Neural cell (in vitro differentiated cells): ENCODE data around the gene NCKAP5. TPM values are rescaled to one million over a fixed set of nuclear protein-coding genes. Genes with fewer than 3 reads are reported as not detected.

ENCODE experiments used
- H2AFZ ChIP-seq: fragments of 200-600, 300-800 bp; sonication (generic), shearing (Covaris generic); 2 replicates; pipeline ENCODE4 v1.6.0; 2014; ENCODE audit warnings: low read depth, mild to moderate bottlenecking, antibody characterized with exemption, low read length, moderate library complexity
- H3F3A ChIP-seq: fragments of 200-600 bp; shearing (Covaris generic); 2 replicates; pipeline ENCODE4 v1.6.1; 2016; ENCODE audit warnings: mild to moderate bottlenecking, moderate library complexity, mixed read lengths, antibody characterized with exemption, low read length; ENCODE audit not compliant: insufficient read depth, poor library complexity, severe bottlenecking
- H3K27ac ChIP-seq: fragments of 200-600, 300-800 bp; sonication (generic), shearing (Covaris generic); 2 replicates; pipeline ENCODE4 v1.5.1; 2014; ENCODE audit warnings: mild to moderate bottlenecking, low read length, moderate library complexity
- H3K27me3 ChIP-seq: fragments of 300-800, 200-600 bp; sonication (generic), shearing (Covaris generic); 2 replicates; pipeline ENCODE4 v1.6.0; 2014; ENCODE audit warnings: mild to moderate bottlenecking, low read depth, low read length, moderate library complexity; ENCODE audit not compliant: insufficient read depth
- H3K36me3 ChIP-seq: fragments of 300-800, 200-600 bp; sonication (generic), shearing (Covaris generic); 2 replicates; pipeline ENCODE4 v1.5.1; 2014; ENCODE audit warnings: mild to moderate bottlenecking, antibody characterized with exemption, low read length, moderate library complexity; ENCODE audit not compliant: insufficient read depth
- H3K4me2 ChIP-seq: fragments of 300-800, 200-600 bp; sonication (generic), shearing (Covaris generic); 2 replicates; pipeline ENCODE4 v1.6.0; 2014; ENCODE audit warnings: mild to moderate bottlenecking, low read length
- H3K4me3 ChIP-seq: fragments of 300-800, 200-600 bp; sonication (generic), shearing (Covaris generic); 2 replicates; pipeline ENCODE4 v1.5.1; 2014; ENCODE audit warnings: mild to moderate bottlenecking, low read length, moderate library complexity
- H3K79me2 ChIP-seq: fragments of 200-600 bp; shearing (Covaris generic); replicated peaks from 2 replicates; pipeline ENCODE4 v1.6.0; 2014; ENCODE audit warnings: mild to moderate bottlenecking, low read length, moderate library complexity; ENCODE audit not compliant: insufficient read depth
- H3K9ac ChIP-seq: fragments of 300-800, 200-600 bp; sonication (generic), shearing (Covaris generic); 2 replicates; pipeline ENCODE4 v1.6.1; 2016; ENCODE audit warnings: mild to moderate bottlenecking, low read length, mixed read lengths
- H3K9me2 ChIP-seq: fragments of 200-600 bp; shearing (Covaris generic); 2 replicates; pipeline ENCODE4 v1.6.1; 2016; ENCODE audit warnings: mild to moderate bottlenecking, low read length, mixed read lengths; ENCODE audit not compliant: insufficient read depth
- H3K9me3 ChIP-seq: fragments of 200-600, 300-800 bp; sonication (generic), shearing (Covaris generic); 2 replicates; pipeline ENCODE4 v1.6.1; 2016; ENCODE audit warnings: mild to moderate bottlenecking, mixed run types, low read length, moderate library complexity, mixed read lengths
- H4K20me1 ChIP-seq: fragments of 200-600 bp; shearing (Covaris generic); 2 replicates; pipeline ENCODE4 v1.6.1; 2016; ENCODE audit warnings: mild to moderate bottlenecking, mixed run types; ENCODE audit not compliant: insufficient read depth
- EP300 ChIP-seq: fragments of 450-650 bp; conservative IDR thresholded peaks from 2 replicates; pipeline ENCODE4 v1.6.1; 2014; ENCODE audit warnings: antibody characterized with exemption, mild to moderate bottlenecking, moderate library complexity; ENCODE audit not compliant: poor library complexity, severe bottlenecking
- EZH2 ChIP-seq: fragments of 200-600, 300-800 bp; shearing (Covaris generic), sonication (generic); IDR thresholded peaks from 2 replicates; pipeline ENCODE4 v1.6.1; 2014; ENCODE audit warnings: antibody characterized with exemption, low read length, borderline replicate concordance, mild to moderate bottlenecking; ENCODE audit not compliant: insufficient read depth, poor library complexity, severe bottlenecking
- MXI1 ChIP-seq: fragments of 450-650 bp; conservative IDR thresholded peaks from 2 replicates; pipeline ENCODE4 v1.6.1; 2014; ENCODE audit warnings: antibody characterized with exemption, mild to moderate bottlenecking; ENCODE audit not compliant: poor library complexity, severe bottlenecking
- POLR2AphosphoS5 ChIP-seq: IDR thresholded peaks from 2 replicates; pipeline ENCODE4 v1.6.1; 2012
- RAD21 ChIP-seq: fragments of 450-650 bp; conservative IDR thresholded peaks from 2 replicates; pipeline ENCODE4 v1.6.1; 2014; ENCODE audit warnings: antibody characterized with exemption, mild to moderate bottlenecking, moderate library complexity
- SMC3 ChIP-seq: fragments of 450-650 bp; conservative IDR thresholded peaks from 2 replicates; pipeline ENCODE4 v1.6.1; 2014; ENCODE audit warnings: antibody characterized with exemption, mild to moderate bottlenecking, moderate library complexity; ENCODE audit not compliant: poor library complexity
- TAF1 ChIP-seq: IDR thresholded peaks from 2 replicates; pipeline ENCODE4 v1.6.1; 2012; ENCODE audit warnings: low read depth
- polyA plus RNA-seq: library from polyadenylated mRNA; depleted of rRNA; stranded (reverse); fragments of >200 nt; gene quantifications from 2 replicates; pipeline ENCODE4 v1.2.3, GENCODE V29; 2014
- TF ChIP-seq, protein P1 (sequence below): fragments of 450-650 bp; IDR thresholded peaks from 2 replicates; pipeline ENCODE4 v1.5.1; 2014; ENCODE audit warnings: antibody characterized with exemption, mild to moderate bottlenecking, moderate library complexity; ENCODE audit not compliant: poor library complexity, severe bottlenecking
- TF ChIP-seq, protein P2 (sequence below): IDR thresholded peaks from 2 replicates; pipeline ENCODE4 v1.6.1; 2012; ENCODE audit warnings: borderline replicate concordance

The NCKAP5 gene
- polyA plus RNA-seq, 1 donor from 2014 or later: 2.4 TPM

DNA sequence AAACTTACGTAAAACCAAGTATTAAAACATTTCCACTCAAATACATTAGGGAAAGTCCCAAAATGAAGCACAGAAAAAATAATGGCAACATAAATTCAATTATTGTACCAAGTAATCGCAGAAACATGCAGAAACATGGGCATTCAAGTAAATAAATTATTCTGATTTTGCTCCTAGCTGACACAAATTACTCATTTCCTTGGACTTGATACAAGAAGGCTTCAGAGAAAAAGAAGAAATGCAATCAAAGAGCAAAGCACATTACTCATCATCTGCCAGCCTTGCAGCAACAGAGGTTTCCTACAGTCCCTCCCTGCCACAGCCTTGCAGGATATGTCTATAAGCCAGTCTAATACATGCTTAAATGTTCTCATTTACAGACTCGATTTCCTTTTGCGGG is 458.5 kb downstream of the NCKAP5 start:
- H3K27me3 ChIP-seq: no peaks in the 10 kb centered on the region
- no peak overlapping the region for H3K4me2 ChIP-seq
- H3K9ac ChIP-seq: no peak overlapping the region
- H4K20me1 ChIP-seq: no peaks in the 10 kb centered on the region
- no peaks in the 10 kb centered on the region for H3K36me3 ChIP-seq
- no peaks in the 10 kb centered on the region for H3K9me3 ChIP-seq
- no peaks in the 10 kb centered on the region for H3F3A ChIP-seq
- no peak overlapping the region for H3K27ac ChIP-seq
- H3K79me2 ChIP-seq: no peaks in the 10 kb centered on the region
- H2AFZ ChIP-seq: no peak overlapping the region
- H3K4me3 ChIP-seq: no peak overlapping the region
- TF ChIP-seq RAD21 (no peak), TAF1 (no peak), SMC3 (no peak), POLR2AphosphoS5 (no peak)
- TF ChIP-seq, protein P1, sequence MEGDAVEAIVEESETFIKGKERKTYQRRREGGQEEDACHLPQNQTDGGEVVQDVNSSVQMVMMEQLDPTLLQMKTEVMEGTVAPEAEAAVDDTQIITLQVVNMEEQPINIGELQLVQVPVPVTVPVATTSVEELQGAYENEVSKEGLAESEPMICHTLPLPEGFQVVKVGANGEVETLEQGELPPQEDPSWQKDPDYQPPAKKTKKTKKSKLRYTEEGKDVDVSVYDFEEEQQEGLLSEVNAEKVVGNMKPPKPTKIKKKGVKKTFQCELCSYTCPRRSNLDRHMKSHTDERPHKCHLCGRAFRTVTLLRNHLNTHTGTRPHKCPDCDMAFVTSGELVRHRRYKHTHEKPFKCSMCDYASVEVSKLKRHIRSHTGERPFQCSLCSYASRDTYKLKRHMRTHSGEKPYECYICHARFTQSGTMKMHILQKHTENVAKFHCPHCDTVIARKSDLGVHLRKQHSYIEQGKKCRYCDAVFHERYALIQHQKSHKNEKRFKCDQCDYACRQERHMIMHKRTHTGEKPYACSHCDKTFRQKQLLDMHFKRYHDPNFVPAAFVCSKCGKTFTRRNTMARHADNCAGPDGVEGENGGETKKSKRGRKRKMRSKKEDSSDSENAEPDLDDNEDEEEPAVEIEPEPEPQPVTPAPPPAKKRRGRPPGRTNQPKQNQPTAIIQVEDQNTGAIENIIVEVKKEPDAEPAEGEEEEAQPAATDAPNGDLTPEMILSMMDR: no peak
- TF ChIP-seq, protein P2, sequence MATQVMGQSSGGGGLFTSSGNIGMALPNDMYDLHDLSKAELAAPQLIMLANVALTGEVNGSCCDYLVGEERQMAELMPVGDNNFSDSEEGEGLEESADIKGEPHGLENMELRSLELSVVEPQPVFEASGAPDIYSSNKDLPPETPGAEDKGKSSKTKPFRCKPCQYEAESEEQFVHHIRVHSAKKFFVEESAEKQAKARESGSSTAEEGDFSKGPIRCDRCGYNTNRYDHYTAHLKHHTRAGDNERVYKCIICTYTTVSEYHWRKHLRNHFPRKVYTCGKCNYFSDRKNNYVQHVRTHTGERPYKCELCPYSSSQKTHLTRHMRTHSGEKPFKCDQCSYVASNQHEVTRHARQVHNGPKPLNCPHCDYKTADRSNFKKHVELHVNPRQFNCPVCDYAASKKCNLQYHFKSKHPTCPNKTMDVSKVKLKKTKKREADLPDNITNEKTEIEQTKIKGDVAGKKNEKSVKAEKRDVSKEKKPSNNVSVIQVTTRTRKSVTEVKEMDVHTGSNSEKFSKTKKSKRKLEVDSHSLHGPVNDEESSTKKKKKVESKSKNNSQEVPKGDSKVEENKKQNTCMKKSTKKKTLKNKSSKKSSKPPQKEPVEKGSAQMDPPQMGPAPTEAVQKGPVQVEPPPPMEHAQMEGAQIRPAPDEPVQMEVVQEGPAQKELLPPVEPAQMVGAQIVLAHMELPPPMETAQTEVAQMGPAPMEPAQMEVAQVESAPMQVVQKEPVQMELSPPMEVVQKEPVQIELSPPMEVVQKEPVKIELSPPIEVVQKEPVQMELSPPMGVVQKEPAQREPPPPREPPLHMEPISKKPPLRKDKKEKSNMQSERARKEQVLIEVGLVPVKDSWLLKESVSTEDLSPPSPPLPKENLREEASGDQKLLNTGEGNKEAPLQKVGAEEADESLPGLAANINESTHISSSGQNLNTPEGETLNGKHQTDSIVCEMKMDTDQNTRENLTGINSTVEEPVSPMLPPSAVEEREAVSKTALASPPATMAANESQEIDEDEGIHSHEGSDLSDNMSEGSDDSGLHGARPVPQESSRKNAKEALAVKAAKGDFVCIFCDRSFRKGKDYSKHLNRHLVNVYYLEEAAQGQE: no peak
- H3K9me2 ChIP-seq: no peaks in the 10 kb centered on the region

DNA sequence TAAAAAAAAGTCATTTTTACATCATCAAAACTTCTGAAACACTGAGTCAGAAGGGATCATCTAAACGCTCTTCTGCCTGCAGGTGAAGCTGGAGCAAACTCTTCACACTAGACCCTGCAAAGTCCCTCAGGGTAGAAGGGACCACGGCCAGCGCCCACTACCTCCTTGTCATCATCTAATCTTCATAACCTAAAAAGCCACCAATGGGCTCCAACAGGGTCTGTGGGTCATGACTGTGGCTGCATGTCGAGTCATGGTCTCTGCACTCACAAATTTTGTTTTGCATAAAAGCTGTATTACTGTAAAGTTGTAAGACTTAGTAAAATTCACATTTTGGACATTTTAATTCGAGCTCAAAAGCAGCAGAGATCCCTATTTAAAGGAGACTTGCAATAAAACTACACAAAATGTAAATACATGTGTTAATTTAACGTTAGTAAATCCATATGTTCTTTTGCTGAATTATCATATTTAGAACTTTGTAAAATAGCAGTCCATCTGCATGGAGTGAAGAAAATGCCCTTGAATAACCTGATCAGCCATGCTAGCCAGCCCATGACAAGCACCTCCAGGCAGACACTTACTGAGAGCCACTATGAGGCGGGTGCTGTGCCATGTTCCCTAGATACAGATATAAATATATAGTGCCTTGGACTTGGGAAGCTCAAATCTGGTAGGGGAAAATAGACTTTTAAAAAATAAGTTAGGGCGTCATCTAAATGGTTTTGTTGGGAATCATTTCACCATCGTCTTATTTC is 461.0 kb downstream of the NCKAP5 start:
- no peaks in the 10 kb centered on the region for H4K20me1 ChIP-seq

More for the DNA sequence above, 461.0 kb downstream of the NCKAP5 start:
- Histone ChIP-seq H3K4me3 (no peak overlapping the region), H3K9me3 (no peaks in the 10 kb centered on the region), H3K4me2 (no peak overlapping the region), H3K9me2 (no peaks in the 10 kb centered on the region), H3K36me3 (no peaks in the 10 kb centered on the region), H3K9ac (no peak overlapping the region), H3F3A (no peaks in the 10 kb centered on the region), H2AFZ (no peak overlapping the region), H3K79me2 (no peaks in the 10 kb centered on the region), H3K27ac (no peak overlapping the region), H3K27me3 (no peaks in the 10 kb centered on the region)
- TF ChIP-seq MXI1: no peak
- no peak for TF ChIP-seq TAF1
- TF ChIP-seq SMC3: no peak
- no peak for TF ChIP-seq POLR2AphosphoS5
- TF ChIP-seq, protein P1: no peak
- TF ChIP-seq RAD21: no peak
- no peak for TF ChIP-seq EZH2
- TF ChIP-seq, protein P2: no peak
- TF ChIP-seq EP300: no peak
